IMR-90 (cell line): ENCODE results near the gene WFDC13. TPM values are rescaled to one million over a fixed set of nuclear protein-coding genes. Genes with fewer than 3 reads are reported as not detected.

Experiments used
- ATAC-seq: fragments of 200-7000 bp; cut with Tn5 transposase; 2 replicates; pipeline ENCODE4 v1.9.1; 2020; ENCODE audit warnings: low read depth, mild to moderate bottlenecking, moderate library complexity
- BruUV-seq: library from RNA; stranded (reverse); fragments of 400-500 nt; replicated peaks from 2 replicates; lab custom pipeline; 2021; lab: Mats Ljungman, UMichigan
- CTCF ChIA-PET: fragments of 300-600 bp; formaldehyde crosslinking; extraction: SDS; loops from one replicate; lab custom pipeline; 2021; ENCODE audit warnings: antibody characterized with exemption; lab: Yijun Ruan, JAX
- POLR2A ChIA-PET: fragments of 300-600 bp; sonication (Branson Sonifier 250); formaldehyde crosslinking; loops from one replicate; lab custom pipeline; 2022; ENCODE audit warnings: antibody characterized with exemption; ENCODE audit not compliant: unreplicated experiment; lab: Charles Lee
- DNase-seq: peaks from one replicate; pipeline ENCODE4 v3.0.0; 2013
- H2AFZ ChIP-seq: replicated peaks from 2 replicates; pipeline ENCODE3; 2013; ENCODE audit warnings: low read length, mild to moderate bottlenecking; ENCODE audit not compliant: poor library complexity
- H2AK5ac ChIP-seq: 2 replicates; pipeline ENCODE4 v1.6.1; 2013; ENCODE audit warnings: low read depth, low read length, inconsistent platforms
- H2AK9ac ChIP-seq: replicated peaks from 2 replicates; pipeline ENCODE3; 2013; ENCODE audit warnings: mild to moderate bottlenecking, low read depth, low read length, moderate library complexity; ENCODE audit not compliant: poor library complexity
- H2BK120ac ChIP-seq: 2 replicates; pipeline ENCODE4 v1.6.1; 2013; ENCODE audit warnings: low read depth, low read length, inconsistent platforms
- H2BK15ac ChIP-seq: 3 replicates; pipeline ENCODE4 v1.6.1; 2013; ENCODE audit warnings: low read depth, low read length, inconsistent platforms
- H2BK20ac ChIP-seq: 2 replicates; pipeline ENCODE4 v1.6.1; 2013; ENCODE audit warnings: low read depth, mild to moderate bottlenecking, inconsistent platforms, low read length, moderate library complexity
- H2BK5ac ChIP-seq: 2 replicates; pipeline ENCODE4 v1.6.1; 2013; ENCODE audit warnings: mild to moderate bottlenecking, low read depth, low read length, inconsistent platforms; ENCODE audit not compliant: poor library complexity, severe bottlenecking
- H3K14ac ChIP-seq: replicated peaks from 2 replicates; pipeline ENCODE4 v1.6.1; 2013; ENCODE audit warnings: low read depth, low read length, inconsistent platforms
- H3K18ac ChIP-seq: 2 replicates; pipeline ENCODE4 v1.6.1; 2013; ENCODE audit warnings: low read depth, low read length, control low read depth
- H3K23ac ChIP-seq: 2 replicates; pipeline ENCODE4 v1.6.1; 2013; ENCODE audit warnings: low read depth, low read length, inconsistent platforms
- H3K27ac ChIP-seq: 2 replicates; pipeline ENCODE4 v1.5.1; 2013; ENCODE audit warnings: mild to moderate bottlenecking, control low read depth, low read length; ENCODE audit not compliant: insufficient read depth
- H3K27me3 ChIP-seq: 2 replicates; pipeline ENCODE4 v1.6.1; 2013; ENCODE audit warnings: low read length; ENCODE audit not compliant: control insufficient read depth, insufficient read depth
- H3K36me3 ChIP-seq: 2 replicates; pipeline ENCODE4 v1.6.1; 2013; ENCODE audit warnings: low read length, mixed read lengths; ENCODE audit not compliant: control insufficient read depth, insufficient read depth
- H3K4ac ChIP-seq: 2 replicates; pipeline ENCODE4 v1.6.1; 2013; ENCODE audit warnings: low read depth, low read length, inconsistent platforms
- H3K4me1 ChIP-seq: 2 replicates; pipeline ENCODE4 v1.6.1; 2013; ENCODE audit warnings: low read length, mixed read lengths; ENCODE audit not compliant: control insufficient read depth, insufficient read depth
- H3K4me2 ChIP-seq: 2 replicates; pipeline ENCODE4 v1.6.1; 2013; ENCODE audit warnings: low read depth, mild to moderate bottlenecking, control low read depth, low read length, moderate library complexity
- H3K4me3 ChIP-seq: 2 replicates; pipeline ENCODE4 v1.5.1; 2013; ENCODE audit warnings: low read depth, mild to moderate bottlenecking, control low read depth, low read length, moderate library complexity; ENCODE audit not compliant: insufficient read depth
- H3K56ac ChIP-seq: 2 replicates; pipeline ENCODE4 v1.6.1; 2013; ENCODE audit warnings: low read length, inconsistent platforms; ENCODE audit not compliant: insufficient read depth; ENCODE audit errors: extremely low read depth
- H3K79me1 ChIP-seq, 2 experiments: 2 replicates each; pipeline ENCODE4 v1.6.1; 2013; ENCODE audit warnings: low read length in 2 of 2, inconsistent platforms in 1 of 2, low read depth in 1 of 2
- H3K9ac ChIP-seq: 2 replicates; pipeline ENCODE4 v1.6.1; 2013; ENCODE audit warnings: low read depth, low read length, control low read depth
- H3K9me1 ChIP-seq: 2 replicates; pipeline ENCODE4 v1.6.1; 2013; ENCODE audit warnings: low read length, inconsistent platforms; ENCODE audit not compliant: insufficient read depth
- H3K9me3 ChIP-seq: 2 replicates; pipeline ENCODE4 v1.6.1; 2013; ENCODE audit warnings: low read length; ENCODE audit not compliant: control insufficient read depth, insufficient read depth
- H4K20me1 ChIP-seq: 2 replicates; pipeline ENCODE4 v1.6.1; 2013; ENCODE audit warnings: low read length, inconsistent platforms; ENCODE audit not compliant: insufficient read depth
- H4K5ac ChIP-seq: 2 replicates; pipeline ENCODE4 v1.6.1; 2013; ENCODE audit warnings: mild to moderate bottlenecking, low read depth, low read length, control low read depth
- H4K8ac ChIP-seq, 2 experiments: 2 replicates each; pipeline ENCODE4 v1.6.1; 2013; ENCODE audit warnings: low read depth in 2 of 2, low read length in 2 of 2, control low read depth in 1 of 2, inconsistent platforms in 1 of 2
- H4K91ac ChIP-seq: 2 replicates; pipeline ENCODE4 v1.6.1; 2013; ENCODE audit warnings: low read depth, low read length, inconsistent platforms; ENCODE audit not compliant: insufficient read depth
- BHLHE40 ChIP-seq: fragments of 150-350 bp; IDR thresholded peaks from 2 replicates; pipeline ENCODE4 v1.6.1; 2016; ENCODE audit warnings: mild to moderate bottlenecking, low read depth, low read length
- CEBPB ChIP-seq: IDR thresholded peaks from 2 replicates; pipeline ENCODE4 v1.6.1; 2012; ENCODE audit warnings: low read depth, low read length, improper control_type of control experiment
- CTCF ChIP-seq: conservative IDR thresholded peaks from 2 replicates; pipeline ENCODE4 v1.5.1; 2012; ENCODE audit warnings: mild to moderate bottlenecking, low read depth, low read length, improper control_type of control experiment
- NFE2L2 ChIP-seq: fragments of 150-350 bp; IDR thresholded peaks from 2 replicates; pipeline ENCODE4 v1.6.1; 2016; ENCODE audit warnings: low read depth, mild to moderate bottlenecking, low read length
- RAD21 ChIP-seq: IDR thresholded peaks from 2 replicates; pipeline ENCODE4 v1.6.1; 2012; ENCODE audit warnings: low read length, improper control_type of control experiment
- RFX5 ChIP-seq: IDR thresholded peaks from 2 replicates; pipeline ENCODE4 v1.8.0; 2012; ENCODE audit warnings: low read depth, mild to moderate bottlenecking, low read length, moderate library complexity
- SMC3 ChIP-seq: fragments of 150-350 bp; IDR thresholded peaks from 2 replicates; pipeline ENCODE4 v1.6.1; 2016; ENCODE audit warnings: low read depth, mild to moderate bottlenecking, antibody characterized with exemption, low read length, moderate library complexity
- USF2 ChIP-seq: fragments of 150-350 bp; IDR thresholded peaks from 2 replicates; pipeline ENCODE4 v1.6.1; 2017; ENCODE audit warnings: mild to moderate bottlenecking, antibody characterized with exemption, low read length, low read depth
- WGBS, 2 experiments: methylation state at CpG; one replicate each; pipeline versions ENCODE4 v1.1.5 to v1.1.7; 2013; ENCODE audit warnings: missing lambda C conversion rate in 2 of 2; ENCODE audit not compliant: insufficient read length in 1 of 2; ENCODE audit errors: extremely low coverage in 2 of 2; 5-methylcytosine and 5-hydroxymethylcytosine counted together
- dilution Hi-C: fragments of 300-500 bp; cut with HindIII; formaldehyde crosslinking; loops from one replicate; pipeline ENCODE4 v1.14.3; 2018; ENCODE audit warnings: low sequenced_read_pairs; ENCODE audit not compliant: unreplicated experiment
- in situ Hi-C: fragments of 300-500 bp; cut with MboI; formaldehyde crosslinking; loops from 3 replicates; pipeline ENCODE4 v1.14.3; 2019; ENCODE audit warnings: low sequenced_read_pairs, inconsistent platforms, mixed read lengths
- intact Hi-C: fragments of 100-400 bp; cut with micrococcal nuclease; formaldehyde crosslinking; loops from 2 replicates; pipeline ENCODE4 v1.10.0; 2022
- polyA plus RNA-seq, 3 experiments: library from polyadenylated mRNA; depleted of rRNA; stranded (reverse); fragments of >200 nt; gene quantifications; 2 replicates each; pipeline ENCODE4 v1.2.3, GENCODE V29; 2012; ENCODE audit warnings: low replicate concordance in 1 of 3
- total RNA-seq: library from RNA; depleted of rRNA; stranded (reverse); fragments of >200 nt; gene quantifications from 2 replicates; pipeline ENCODE4 v1.2.3, GENCODE V29; 2012

WFDC13 gene
- total and polyA plus RNA-seq, 2 of the 4 experiments (the other 2 are of a cell fraction), result not detected

- CTCF ChIA-PET, result no interaction called here
- BruUV-seq, result no TSS peak
- no peak overlapping the region for H4K5ac ChIP-seq
- H4K91ac ChIP-seq, result no peak overlapping the region
- H2AK5ac ChIP-seq, result no peak overlapping the region
- no CpG with 5 or more reads among the region's 2 CpGs for WGBS, 2 experiments
- H2AK9ac ChIP-seq, result no peak overlapping the region
- no peak overlapping the region for H3K18ac ChIP-seq
- no peak overlapping the region for H3K23ac ChIP-seq
- in situ Hi-C loops, result no loop called here
- POLR2A ChIA-PET, result no interaction called here
- no peak overlapping the region for H3K9ac ChIP-seq
- intact Hi-C loops, result loop anchor here (10.0 kb wide), 1 partner anchor 492 kb away; no protein-coding TSS in a partner anchor
- H4K8ac ChIP-seq, result no peak overlapping the region
- H3K27ac ChIP-seq, result no peak overlapping the region
- H3K56ac ChIP-seq, result no peak overlapping the region
- no peak overlapping the region for H2BK5ac ChIP-seq
- TF ChIP-seq RAD21 (no peak), RFX5 (no peak), SMC3 (no peak), NFE2L2 (no peak), USF2 (no peak), BHLHE40 (no peak), CEBPB (no peak), CTCF (no peak)
- no peak overlapping the region for H3K4me2 ChIP-seq
- ATAC-seq (no peak), DNase-seq (no peak)
- H3K14ac ChIP-seq, result no peak overlapping the region
- dilution Hi-C loops, result no loop called here
- H3K9me1 ChIP-seq, result no peaks in the 10 kb centered on the region
- no peaks in the 10 kb centered on the region for H3K4me1 ChIP-seq
- H3K27me3 ChIP-seq, result no peaks in the 10 kb centered on the region; the same call in 1 of the 2 replicates
- no peak overlapping the region for H3K4ac ChIP-seq
- no peak overlapping the region for H2BK120ac ChIP-seq
- H2BK15ac ChIP-seq, result no peak overlapping the region
- H4K20me1 ChIP-seq, result no peaks in the 10 kb centered on the region
- no peaks in the 10 kb centered on the region for H3K9me3 ChIP-seq
- no peaks in the 10 kb centered on the region for H3K36me3 ChIP-seq
- H3K79me1 ChIP-seq, result no peaks in the 10 kb centered on the region
- no peak overlapping the region for H3K4me3 ChIP-seq
- no peak overlapping the region for H2BK20ac ChIP-seq
- no peak overlapping the region for H2AFZ ChIP-seq
Measured at GRCh38 chr20:45727044-45727443, 25.2 kb downstream of the WFDC13 start.
